ENCODE results near the gene ATXN2. TPM values are rescaled to one million over a fixed set of nuclear protein-coding genes. Genes with fewer than 3 reads are reported as not detected.
"Not testable (repeated sequence)": the region's sequence is repeated elsewhere in the genome, so short reads cannot be mapped to it uniquely, and the experiment has no call there.

Gene ATXN2
- total RNA-seq, 1 experiment from 2014 or later: 56.3 TPM

- TF ChIP-seq TCF7 (CRISPR knock-in tag; IDR thresholded peaks at IDR 0.05; ENCODE audit: low read depth) (no peak), SOX15 (CRISPR knock-in tag; IDR thresholded peaks at IDR 0.05) (no peak), NFE2L1 (CRISPR knock-in tag; IDR thresholded peaks at IDR 0.05) (no peak)
- TF ChIP-seq, protein P1, sequence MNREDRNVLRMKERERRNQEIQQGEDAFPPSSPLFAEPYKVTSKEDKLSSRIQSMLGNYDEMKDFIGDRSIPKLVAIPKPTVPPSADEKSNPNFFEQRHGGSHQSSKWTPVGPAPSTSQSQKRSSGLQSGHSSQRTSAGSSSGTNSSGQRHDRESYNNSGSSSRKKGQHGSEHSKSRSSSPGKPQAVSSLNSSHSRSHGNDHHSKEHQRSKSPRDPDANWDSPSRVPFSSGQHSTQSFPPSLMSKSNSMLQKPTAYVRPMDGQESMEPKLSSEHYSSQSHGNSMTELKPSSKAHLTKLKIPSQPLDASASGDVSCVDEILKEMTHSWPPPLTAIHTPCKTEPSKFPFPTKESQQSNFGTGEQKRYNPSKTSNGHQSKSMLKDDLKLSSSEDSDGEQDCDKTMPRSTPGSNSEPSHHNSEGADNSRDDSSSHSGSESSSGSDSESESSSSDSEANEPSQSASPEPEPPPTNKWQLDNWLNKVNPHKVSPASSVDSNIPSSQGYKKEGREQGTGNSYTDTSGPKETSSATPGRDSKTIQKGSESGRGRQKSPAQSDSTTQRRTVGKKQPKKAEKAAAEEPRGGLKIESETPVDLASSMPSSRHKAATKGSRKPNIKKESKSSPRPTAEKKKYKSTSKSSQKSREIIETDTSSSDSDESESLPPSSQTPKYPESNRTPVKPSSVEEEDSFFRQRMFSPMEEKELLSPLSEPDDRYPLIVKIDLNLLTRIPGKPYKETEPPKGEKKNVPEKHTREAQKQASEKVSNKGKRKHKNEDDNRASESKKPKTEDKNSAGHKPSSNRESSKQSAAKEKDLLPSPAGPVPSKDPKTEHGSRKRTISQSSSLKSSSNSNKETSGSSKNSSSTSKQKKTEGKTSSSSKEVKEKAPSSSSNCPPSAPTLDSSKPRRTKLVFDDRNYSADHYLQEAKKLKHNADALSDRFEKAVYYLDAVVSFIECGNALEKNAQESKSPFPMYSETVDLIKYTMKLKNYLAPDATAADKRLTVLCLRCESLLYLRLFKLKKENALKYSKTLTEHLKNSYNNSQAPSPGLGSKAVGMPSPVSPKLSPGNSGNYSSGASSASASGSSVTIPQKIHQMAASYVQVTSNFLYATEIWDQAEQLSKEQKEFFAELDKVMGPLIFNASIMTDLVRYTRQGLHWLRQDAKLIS (CRISPR knock-in tag; IDR thresholded peaks at IDR 0.05; ENCODE audit: borderline replicate concordance): no peak
These were observed 29.6 kb downstream of the ATXN2 start (continued) for GRCh38 chr12:111569363-111570083.

GRCh38 chr12:111560844-111561243 lies 38.3 kb downstream of the ATXN2 start:
- ATAC-seq; H3K4me3 Mint-ChIP-seq; H3K4me1 Mint-ChIP-seq; H3K27ac Mint-ChIP-seq; H3K9me3 Mint-ChIP-seq; H3K27me3 Mint-ChIP-seq (ENCODE audit: low read depth); POLR2A ChIA-PET; H3K36me3 Mint-ChIP-seq; DNase-seq (ENCODE audit: low spot score): not testable (repeated sequence)
- CTCF ChIA-PET: interaction anchor here (0.6 kb wide), 1 partner anchor 1874 kb away, joined by 3 read pairs; no protein-coding TSS in a partner anchor
- peak; percentile 90 for TF ChIP-seq ZNF121 (CRISPR knock-in tag; IDR thresholded peaks at IDR 0.05)

DNA sequence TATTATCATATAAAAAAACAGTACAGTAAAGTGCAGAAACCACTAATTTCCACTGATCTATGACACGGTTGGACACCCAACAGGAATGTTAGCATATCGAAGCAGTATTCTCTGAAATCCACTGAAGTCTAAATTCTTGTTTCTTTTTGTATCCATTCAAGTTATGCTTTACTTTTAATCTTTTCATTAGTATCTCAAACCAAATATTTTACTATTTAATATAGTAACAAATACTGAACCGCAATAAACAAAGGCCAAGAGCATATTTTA lies 41.1 kb downstream of the ATXN2 start:
- CTCF ChIA-PET: no interaction called here
- Mint-ChIP-seq H3K27ac (no peak overlapping the region), H3K4me1 (peaks cover 5% of the 10 kb centered on the region), H3K27me3 (ENCODE audit: low read depth) (no peaks in the 10 kb centered on the region), H3K36me3 (peaks cover 9% of the 10 kb centered on the region; the same call in 1 of the 2 replicates), H3K4me3 (no peak overlapping the region), H3K9me3 (peaks cover 4% of the 10 kb centered on the region; the same call in 1 of the 2 replicates)
- ATAC-seq (no peak), DNase-seq (ENCODE audit: low spot score) (no peak)
- POLR2A ChIA-PET: interaction anchor here (0.6 kb wide), 1 partner anchor 81 kb away, joined by 3 read pairs; no protein-coding TSS in a partner anchor
- TF ChIP-seq E2F5 (CRISPR knock-in tag; IDR thresholded peaks at IDR 0.05) (no peak), IRF1 (CRISPR knock-in tag; IDR thresholded peaks at IDR 0.05) (no peak), ESRRA (CRISPR knock-in tag; IDR thresholded peaks at IDR 0.05; ENCODE audit: borderline replicate concordance) (no peak), NFYB (CRISPR knock-in tag; conservative IDR thresholded peaks at IDR 0.05; ENCODE audit: low read depth) (no peak), NR3C1 (CRISPR knock-in tag; conservative IDR thresholded peaks at IDR 0.05; ENCODE audit: low read depth) (no peak), NFATC4 (CRISPR knock-in tag; IDR thresholded peaks at IDR 0.05) (no peak), ATF3 (CRISPR knock-in tag; conservative IDR thresholded peaks at IDR 0.05) (no peak), SMAD4 (CRISPR knock-in tag; IDR thresholded peaks at IDR 0.05) (no peak), FOXK1 (CRISPR knock-in tag; IDR thresholded peaks at IDR 0.05) (no peak), JAZF1 (CRISPR knock-in tag; IDR thresholded peaks at IDR 0.05) (no peak), ELF4 (CRISPR knock-in tag; IDR thresholded peaks at IDR 0.05; ENCODE audit: low read depth) (no peak), CREB1 (CRISPR knock-in tag; IDR thresholded peaks at IDR 0.05) (no peak)
- TF ChIP-seq, protein P1 (CRISPR knock-in tag; IDR thresholded peaks at IDR 0.05; ENCODE audit: borderline replicate concordance): no peak
- TF ChIP-seq, protein P2, sequence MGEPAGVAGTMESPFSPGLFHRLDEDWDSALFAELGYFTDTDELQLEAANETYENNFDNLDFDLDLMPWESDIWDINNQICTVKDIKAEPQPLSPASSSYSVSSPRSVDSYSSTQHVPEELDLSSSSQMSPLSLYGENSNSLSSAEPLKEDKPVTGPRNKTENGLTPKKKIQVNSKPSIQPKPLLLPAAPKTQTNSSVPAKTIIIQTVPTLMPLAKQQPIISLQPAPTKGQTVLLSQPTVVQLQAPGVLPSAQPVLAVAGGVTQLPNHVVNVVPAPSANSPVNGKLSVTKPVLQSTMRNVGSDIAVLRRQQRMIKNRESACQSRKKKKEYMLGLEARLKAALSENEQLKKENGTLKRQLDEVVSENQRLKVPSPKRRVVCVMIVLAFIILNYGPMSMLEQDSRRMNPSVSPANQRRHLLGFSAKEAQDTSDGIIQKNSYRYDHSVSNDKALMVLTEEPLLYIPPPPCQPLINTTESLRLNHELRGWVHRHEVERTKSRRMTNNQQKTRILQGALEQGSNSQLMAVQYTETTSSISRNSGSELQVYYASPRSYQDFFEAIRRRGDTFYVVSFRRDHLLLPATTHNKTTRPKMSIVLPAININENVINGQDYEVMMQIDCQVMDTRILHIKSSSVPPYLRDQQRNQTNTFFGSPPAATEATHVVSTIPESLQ (CRISPR knock-in tag; IDR thresholded peaks at IDR 0.05): no peak

All from WTC11 (cell line).